HepG2 (cell line): Measurements from ENCODE around the gene SLX9. TPM values are rescaled to one million over a fixed set of nuclear protein-coding genes. Genes with fewer than 3 reads are reported as not detected.

Experiments used
- ATM ChIP-seq: fragments of 450-650 bp; IDR thresholded peaks from 2 replicates; pipeline ENCODE4 v1.7.1; 2017; ENCODE audit warnings: mild to moderate bottlenecking, borderline replicate concordance
- EHMT2 ChIP-seq: fragments of 200-600 bp; sonication (generic); IDR thresholded peaks from 2 replicates; pipeline ENCODE4 v1.7.0; 2017; ENCODE audit warnings: antibody characterized with exemption, low read depth, low read length, borderline replicate concordance
- HDAC1 ChIP-seq: sonication (generic); formaldehyde crosslinking; IDR thresholded peaks from 2 replicates; pipeline ENCODE4 v1.5.1; 2020; ENCODE audit warnings: mild to moderate bottlenecking, missing genetic modification reagents
- HES4 ChIP-seq: sonication (generic); formaldehyde crosslinking; IDR thresholded peaks from 2 replicates; pipeline ENCODE4 v1.9.0; 2021; ENCODE audit warnings: mild to moderate bottlenecking, missing genetic modification reagents, borderline replicate concordance
- IRF1 ChIP-seq: sonication (generic); formaldehyde crosslinking; IDR thresholded peaks from 2 replicates; pipeline ENCODE4 v1.4.0; 2020; ENCODE audit warnings: low read depth, mild to moderate bottlenecking, missing genetic modification reagents
- KDM1A ChIP-seq: IDR thresholded peaks from 2 replicates; pipeline ENCODE4 v1.6.1; 2016; ENCODE audit warnings: missing compliant biosample characterization
- NFATC3 ChIP-seq: sonication (generic); formaldehyde crosslinking; IDR thresholded peaks from 2 replicates; pipeline ENCODE4 v1.5.1; 2020; ENCODE audit warnings: mild to moderate bottlenecking, missing genetic modification reagents
- NR1H2 ChIP-seq: sonication (generic); formaldehyde crosslinking; IDR thresholded peaks from 2 replicates; pipeline ENCODE4 v1.8.1; 2022; ENCODE audit warnings: low read depth, missing genetic modification reagents, borderline replicate concordance
- REL ChIP-seq: sonication (generic); formaldehyde crosslinking; conservative IDR thresholded peaks from 2 replicates; pipeline ENCODE4 v1.8.0; 2022; ENCODE audit warnings: mild to moderate bottlenecking, missing genetic modification reagents, moderate library complexity
- SMYD3 ChIP-seq: sonication (generic); formaldehyde crosslinking; IDR thresholded peaks from 2 replicates; pipeline ENCODE4 v1.8.1; 2023; ENCODE audit warnings: mild to moderate bottlenecking, missing genetic modification reagents
- SP2 ChIP-seq: sonication (generic); formaldehyde crosslinking; IDR thresholded peaks from 2 replicates; pipeline ENCODE4 v1.5.1; 2020; ENCODE audit warnings: mild to moderate bottlenecking, missing genetic modification reagents
- SSRP1 ChIP-seq: IDR thresholded peaks from 2 replicates; pipeline ENCODE4 v1.6.1; 2016; ENCODE audit warnings: control low read depth
- TFAP4 ChIP-seq: sonication (generic); IDR thresholded peaks from 2 replicates; pipeline ENCODE4 v1.6.1; 2016; ENCODE audit warnings: low read depth, borderline replicate concordance
- TMF1 ChIP-seq: sonication (generic); formaldehyde crosslinking; IDR thresholded peaks from 2 replicates; pipeline ENCODE4 v1.8.1; 2022; ENCODE audit warnings: low read depth, missing genetic modification reagents
- ZNF160 ChIP-seq: sonication (generic); formaldehyde crosslinking; IDR thresholded peaks from 2 replicates; pipeline ENCODE4 v1.8.0; 2022; ENCODE audit warnings: mild to moderate bottlenecking, inconsistent platforms, missing genetic modification reagents
- ZNF367 ChIP-seq: sonication (generic); formaldehyde crosslinking; IDR thresholded peaks from 2 replicates; pipeline ENCODE4 v1.4.0; 2020; ENCODE audit warnings: missing genetic modification reagents, borderline replicate concordance
- ZNF678 ChIP-seq: sonication (generic); formaldehyde crosslinking; IDR thresholded peaks from 2 replicates; pipeline ENCODE4 v1.4.0; 2020; ENCODE audit warnings: mild to moderate bottlenecking, missing genetic modification reagents
- ZNF746 ChIP-seq: sonication (generic); formaldehyde crosslinking; IDR thresholded peaks from 2 replicates; pipeline ENCODE4 v1.8.0; 2022; ENCODE audit warnings: mild to moderate bottlenecking, missing genetic modification reagents
- polyA plus RNA-seq, 8 experiments: library from polyadenylated mRNA; depleted of rRNA in 3 of 8; stranded (reverse) in 7 of 8; unstranded in 1 of 8; fragments of >200 nt; fragmentation: Illumina TruSeq in 4 of 8; extraction: Trizol in 4 of 8; gene quantifications; 2 replicates each; pipeline versions ENCODE4 v1.2.1 to v1.2.3, GENCODE V29; 2011 to 2016; ENCODE audit warnings: low read depth in 4 of 8, missing spikeins in 1 of 8, mixed read lengths in 1 of 8; ENCODE audit not compliant: insufficient read depth in 1 of 8
- total RNA-seq, 5 experiments: library from RNA; depleted of rRNA; stranded (reverse); fragments of >200 nt; fragmentation: Illumina TruSeq; extraction: Trizol; gene quantifications; 2 replicates each; pipeline ENCODE4 v1.2.3, GENCODE V29; 2016; ENCODE audit warnings: low read depth in 1 of 5
- TF ChIP-seq, protein P1 (sequence below): sonication (generic); formaldehyde crosslinking; IDR thresholded peaks from 2 replicates; pipeline ENCODE4 v1.8.1; 2022; ENCODE audit warnings: low read depth, mild to moderate bottlenecking, missing genetic modification reagents
- TF ChIP-seq, protein P2 (sequence below): sonication (generic); formaldehyde crosslinking; IDR thresholded peaks from 2 replicates; pipeline ENCODE4 v1.8.0; 2022; ENCODE audit warnings: mild to moderate bottlenecking, missing genetic modification reagents, moderate library complexity
- TF ChIP-seq, protein P3 (sequence below): sonication (generic); formaldehyde crosslinking; IDR thresholded peaks from 2 replicates; pipeline ENCODE4 v1.4.0; 2020; ENCODE audit warnings: mild to moderate bottlenecking, missing genetic modification reagents
- TF ChIP-seq, protein P4 (sequence below): sonication (generic); formaldehyde crosslinking; IDR thresholded peaks from 2 replicates; pipeline ENCODE4 v1.5.0; 2020; ENCODE audit warnings: mild to moderate bottlenecking, missing genetic modification reagents

Gene SLX9
- total and polyA plus RNA-seq, 2 of the 13 experiments (the other 11 are each of a cell fraction or from before 2014, with no cell fraction given), result 21.0 to 47.1 TPM

DNA sequence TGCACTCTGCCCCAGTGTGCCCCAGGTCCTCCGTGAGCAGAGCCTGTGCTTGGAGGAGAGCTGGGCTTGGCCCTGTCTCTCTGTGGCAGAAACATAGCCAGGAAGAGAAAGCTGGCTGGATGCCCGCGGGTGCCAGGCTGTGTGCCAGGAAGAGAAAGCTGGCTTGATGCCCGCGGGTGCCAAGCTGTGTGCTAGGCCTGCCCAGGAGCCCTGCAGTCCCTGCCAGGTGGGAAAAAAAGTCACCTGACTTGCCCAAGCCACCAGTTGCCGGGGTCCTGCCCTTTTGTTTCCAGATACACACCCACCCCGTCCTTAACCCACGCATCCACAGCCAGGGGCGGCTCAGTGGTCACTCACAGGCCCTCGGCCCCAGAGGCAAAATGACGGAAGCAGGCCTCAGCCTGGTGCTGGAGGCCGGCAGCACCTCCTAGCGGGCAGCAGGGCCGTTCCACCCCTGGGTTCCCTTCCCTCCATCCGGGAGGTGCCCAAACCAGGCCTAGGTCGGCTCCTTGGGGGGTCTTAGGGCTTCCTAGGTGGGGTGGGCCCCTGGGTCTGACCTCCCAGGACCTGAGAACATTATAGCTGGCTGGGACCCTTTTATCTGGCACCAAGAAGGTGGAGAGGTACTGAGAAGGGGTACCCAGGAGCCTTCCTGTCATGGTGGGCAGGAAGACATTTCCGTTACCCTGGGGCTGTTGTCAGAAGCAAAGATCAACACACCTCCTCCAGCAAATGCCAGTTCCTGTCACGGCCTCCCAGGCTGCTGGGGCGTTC, 28.3 kb upstream of the SLX9 start (continued):
- TF ChIP-seq, protein P1, sequence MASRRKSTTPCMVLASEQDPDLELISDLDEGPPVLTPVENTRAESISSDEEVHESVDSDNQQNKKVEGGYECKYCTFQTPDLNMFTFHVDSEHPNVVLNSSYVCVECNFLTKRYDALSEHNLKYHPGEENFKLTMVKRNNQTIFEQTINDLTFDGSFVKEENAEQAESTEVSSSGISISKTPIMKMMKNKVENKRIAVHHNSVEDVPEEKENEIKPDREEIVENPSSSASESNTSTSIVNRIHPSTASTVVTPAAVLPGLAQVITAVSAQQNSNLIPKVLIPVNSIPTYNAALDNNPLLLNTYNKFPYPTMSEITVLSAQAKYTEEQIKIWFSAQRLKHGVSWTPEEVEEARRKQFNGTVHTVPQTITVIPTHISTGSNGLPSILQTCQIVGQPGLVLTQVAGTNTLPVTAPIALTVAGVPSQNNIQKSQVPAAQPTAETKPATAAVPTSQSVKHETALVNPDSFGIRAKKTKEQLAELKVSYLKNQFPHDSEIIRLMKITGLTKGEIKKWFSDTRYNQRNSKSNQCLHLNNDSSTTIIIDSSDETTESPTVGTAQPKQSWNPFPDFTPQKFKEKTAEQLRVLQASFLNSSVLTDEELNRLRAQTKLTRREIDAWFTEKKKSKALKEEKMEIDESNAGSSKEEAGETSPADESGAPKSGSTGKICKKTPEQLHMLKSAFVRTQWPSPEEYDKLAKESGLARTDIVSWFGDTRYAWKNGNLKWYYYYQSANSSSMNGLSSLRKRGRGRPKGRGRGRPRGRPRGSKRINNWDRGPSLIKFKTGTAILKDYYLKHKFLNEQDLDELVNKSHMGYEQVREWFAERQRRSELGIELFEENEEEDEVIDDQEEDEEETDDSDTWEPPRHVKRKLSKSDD (CRISPR knock-in tag), result peak; percentile 75; the same call in 1 of the 2 replicates
- no peak for TF ChIP-seq ZNF367 (CRISPR knock-in tag)
- TF ChIP-seq REL (CRISPR knock-in tag), result no peak
- TF ChIP-seq SMYD3 (CRISPR knock-in tag), result no peak; the same call in 1 of the 2 replicates
- 0 out of 2 replicates have a peak, but pooled peaks have one; percentile 53 for TF ChIP-seq HES4 (CRISPR knock-in tag)
- TF ChIP-seq, protein P2, sequence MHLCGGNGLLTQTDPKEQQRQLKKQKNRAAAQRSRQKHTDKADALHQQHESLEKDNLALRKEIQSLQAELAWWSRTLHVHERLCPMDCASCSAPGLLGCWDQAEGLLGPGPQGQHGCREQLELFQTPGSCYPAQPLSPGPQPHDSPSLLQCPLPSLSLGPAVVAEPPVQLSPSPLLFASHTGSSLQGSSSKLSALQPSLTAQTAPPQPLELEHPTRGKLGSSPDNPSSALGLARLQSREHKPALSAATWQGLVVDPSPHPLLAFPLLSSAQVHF (CRISPR knock-in tag), result no peak
- TF ChIP-seq TMF1, result no peak
- TF ChIP-seq NR1H2, result no peak
- TF ChIP-seq, protein P3, sequence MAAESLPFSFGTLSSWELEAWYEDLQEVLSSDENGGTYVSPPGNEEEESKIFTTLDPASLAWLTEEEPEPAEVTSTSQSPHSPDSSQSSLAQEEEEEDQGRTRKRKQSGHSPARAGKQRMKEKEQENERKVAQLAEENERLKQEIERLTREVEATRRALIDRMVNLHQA, result no peak
- TF ChIP-seq NFATC3 (CRISPR knock-in tag), result no peak
- TF ChIP-seq IRF1 (CRISPR knock-in tag), result no peak
- TF ChIP-seq SP2 (CRISPR knock-in tag), result no peak
- no peak for TF ChIP-seq ZNF678 (CRISPR knock-in tag)
- TF ChIP-seq HDAC1 (CRISPR knock-in tag), result no peak
- TF ChIP-seq ZNF746 (CRISPR knock-in tag), result no peak
- TF ChIP-seq ATM, result no peak
- no peak; the same call in 1 of the 2 replicates for TF ChIP-seq KDM1A (CRISPR knock-in tag)
- no peak for TF ChIP-seq SSRP1 (CRISPR knock-in tag)
- TF ChIP-seq EHMT2, result no peak
- TF ChIP-seq, protein P4, sequence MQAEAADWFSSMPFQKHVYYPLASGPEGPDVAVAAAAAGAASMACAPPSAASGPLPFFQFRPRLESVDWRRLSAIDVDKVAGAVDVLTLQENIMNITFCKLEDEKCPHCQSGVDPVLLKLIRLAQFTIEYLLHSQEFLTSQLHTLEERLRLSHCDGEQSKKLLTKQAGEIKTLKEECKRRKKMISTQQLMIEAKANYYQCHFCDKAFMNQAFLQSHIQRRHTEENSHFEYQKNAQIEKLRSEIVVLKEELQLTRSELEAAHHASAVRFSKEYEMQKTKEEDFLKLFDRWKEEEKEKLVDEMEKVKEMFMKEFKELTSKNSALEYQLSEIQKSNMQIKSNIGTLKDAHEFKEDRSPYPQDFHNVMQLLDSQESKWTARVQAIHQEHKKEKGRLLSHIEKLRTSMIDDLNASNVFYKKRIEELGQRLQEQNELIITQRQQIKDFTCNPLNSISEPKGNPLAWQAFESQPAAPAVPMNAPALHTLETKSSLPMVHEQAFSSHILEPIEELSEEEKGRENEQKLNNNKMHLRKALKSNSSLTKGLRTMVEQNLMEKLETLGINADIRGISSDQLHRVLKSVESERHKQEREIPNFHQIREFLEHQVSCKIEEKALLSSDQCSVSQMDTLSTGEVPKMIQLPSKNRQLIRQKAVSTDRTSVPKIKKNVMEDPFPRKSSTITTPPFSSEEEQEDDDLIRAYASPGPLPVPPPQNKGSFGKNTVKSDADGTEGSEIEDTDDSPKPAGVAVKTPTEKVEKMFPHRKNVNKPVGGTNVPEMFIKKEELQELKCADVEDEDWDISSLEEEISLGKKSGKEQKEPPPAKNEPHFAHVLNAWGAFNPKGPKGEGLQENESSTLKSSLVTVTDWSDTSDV (CRISPR knock-in tag), result no peak
- TF ChIP-seq TFAP4, result no peak
- TF ChIP-seq ZNF160, result no peak; the same call in 1 of the 2 replicates
